GM23248 (cell line): ENCODE results near the gene PCDHGC4.

ENCODE experiments used
- EZH2 ChIP-seq: fragments of 200-600 bp; sonication (generic); IDR thresholded peaks from 2 replicates; pipeline ENCODE4 v1.6.1; 2018; ENCODE audit warnings: antibody characterized with exemption, mild to moderate bottlenecking; ENCODE audit not compliant: insufficient read depth, poor library complexity, severe bottlenecking
- EZH2phosphoT487 ChIP-seq: fragments of 200-600 bp; sonication (generic); IDR thresholded peaks from 2 replicates; pipeline ENCODE4 v1.6.1; 2018; ENCODE audit warnings: antibody characterized with exemption, moderate library complexity, mild to moderate bottlenecking, low read depth; ENCODE audit not compliant: insufficient read depth

GRCh38 chr5:141508440-141508797 lies 23.6 kb downstream of the PCDHGC4 start:
- no peak for TF ChIP-seq EZH2
- TF ChIP-seq EZH2phosphoT487 = no peak
